ENCODE measurements around the gene SLC22A7.

The SLC22A7 gene

GRCh38 chr6:43274916-43275597, 23.0 kb upstream of the SLC22A7 start:
- TF ChIP-seq USF1 (IDR thresholded peaks at IDR 0.05): no peak
- peak; percentile 40; the same call in 1 of the 2 replicates for TF ChIP-seq ZBTB7A (IDR thresholded peaks at IDR 0.05; ENCODE audit: low read depth)
- TF ChIP-seq EGR1 (IDR thresholded peaks at IDR 0.05): peak; percentile 59; the same call in 1 of the 2 replicates

GRCh38 chr6:43275801-43276576, 22.1 kb upstream of the SLC22A7 start:
- TF ChIP-seq ZBTB7A (IDR thresholded peaks at IDR 0.05; ENCODE audit: low read depth) (0 out of 2 replicates have a peak, but pooled peaks have one; percentile 7), TAF1 (IDR thresholded peaks at IDR 0.05; ENCODE audit: low read depth) (no peak)

GRCh38 chr6:43276577-43277305, 21.3 kb upstream of the SLC22A7 start:
- no peak for TF ChIP-seq ZBTB7A (IDR thresholded peaks at IDR 0.05; ENCODE audit: low read depth)
- no peak for TF ChIP-seq NFIC (IDR thresholded peaks at IDR 0.05)
- TF ChIP-seq USF1 (IDR thresholded peaks at IDR 0.05): no peak
- no peak for TF ChIP-seq TAF1 (IDR thresholded peaks at IDR 0.05; ENCODE audit: low read depth)

GRCh38 chr6:43277306-43277642, 20.8 kb upstream of the SLC22A7 start:
- TF ChIP-seq RAD21 (IDR thresholded peaks at IDR 0.05; ENCODE audit: low read depth) (no peak), MAX (IDR thresholded peaks at IDR 0.05) (no peak), REST (IDR thresholded peaks at IDR 0.05; ENCODE audit: low read depth) (no peak), YY1 (IDR thresholded peaks at IDR 0.05; ENCODE audit: low read depth) (no peak)

GRCh38 chr6:43277643-43278523, 20.2 kb upstream of the SLC22A7 start:
- TF ChIP-seq MAX (IDR thresholded peaks at IDR 0.05) (no peak), CEBPB (IDR thresholded peaks at IDR 0.05) (no peak), TAF1 (IDR thresholded peaks at IDR 0.05; ENCODE audit: low read depth) (no peak), EGR1 (IDR thresholded peaks at IDR 0.05) (no peak), NFIC (IDR thresholded peaks at IDR 0.05) (no peak), FOXM1 (IDR thresholded peaks at IDR 0.05; ENCODE audit: borderline replicate concordance, low read depth) (no peak), TEAD4 (IDR thresholded peaks at IDR 0.05) (no peak), TCF12 (IDR thresholded peaks at IDR 0.05; ENCODE audit: low read depth) (no peak), REST (IDR thresholded peaks at IDR 0.05; ENCODE audit: low read depth) (no peak), USF1 (IDR thresholded peaks at IDR 0.05) (no peak), RAD21 (IDR thresholded peaks at IDR 0.05; ENCODE audit: low read depth) (no peak), EP300 (IDR thresholded peaks at IDR 0.05; ENCODE audit: borderline replicate concordance) (no peak), YY1 (IDR thresholded peaks at IDR 0.05; ENCODE audit: low read depth) (no peak), CREB1 (IDR thresholded peaks at IDR 0.05; ENCODE audit: low read depth) (no peak), ZBTB7A (IDR thresholded peaks at IDR 0.05; ENCODE audit: low read depth) (no peak)

All from Ishikawa (cell line).